ENCODE measurements around the gene ANO4. TPM values are rescaled to one million over a fixed set of nuclear protein-coding genes. Genes with fewer than 3 reads are reported as not detected.
"Not testable (repeated sequence)": the region's sequence is repeated elsewhere in the genome, so short reads cannot be mapped to it uniquely, and the experiment has no call there.

Gene ANO4
- total RNA-seq, 1 donor from 2014 or later: 7.3 TPM

GRCh38 chr12:101055940-101056339, 261.4 kb downstream of the ANO4 start:
- Mint-ChIP-seq H3K36me3 (no peaks in the 10 kb centered on the region), H3K4me1 (ENCODE audit: unreplicated experiment) (peaks cover 16% of the 10 kb centered on the region), H3K27ac (no peak overlapping the region), H3K9me3 (no peaks in the 10 kb centered on the region), H3K27me3 (no peaks in the 10 kb centered on the region), H3K4me3 (no peak overlapping the region)
- TF ChIP-seq CTCF (conservative IDR thresholded peaks at IDR 0.05): no peak
- DNase-seq (ENCODE audit: extremely low spot score, unreplicated experiment): no peak

GRCh38 chr12:101062508-101062907, 267.9 kb downstream of the ANO4 start:
- H3K4me3 Mint-ChIP-seq; H3K27ac Mint-ChIP-seq; H3K4me1 Mint-ChIP-seq (ENCODE audit: unreplicated experiment); H3K27me3 Mint-ChIP-seq; H3K9me3 Mint-ChIP-seq; H3K36me3 Mint-ChIP-seq; DNase-seq (ENCODE audit: extremely low spot score, unreplicated experiment): not testable (repeated sequence)

GRCh38 chr12:101064721-101065120, 270.1 kb downstream of the ANO4 start:
- Mint-ChIP-seq H3K36me3 (no peaks in the 10 kb centered on the region), H3K27ac (no peak overlapping the region), H3K27me3 (no peaks in the 10 kb centered on the region), H3K4me1 (ENCODE audit: unreplicated experiment) (no peaks in the 10 kb centered on the region), H3K4me3 (no peak overlapping the region), H3K9me3 (peaks cover 5% of the 10 kb centered on the region)
- no peak for DNase-seq (ENCODE audit: extremely low spot score, unreplicated experiment)
- TF ChIP-seq CTCF (conservative IDR thresholded peaks at IDR 0.05): no peak

- no peak for DNase-seq (ENCODE audit: extremely low spot score, unreplicated experiment)
- Mint-ChIP-seq H3K27me3 (no peaks in the 10 kb centered on the region), H3K9me3 (peaks cover 5% of the 10 kb centered on the region), H3K4me1 (ENCODE audit: unreplicated experiment) (no peaks in the 10 kb centered on the region), H3K36me3 (no peaks in the 10 kb centered on the region), H3K4me3 (no peak overlapping the region), H3K27ac (no peak overlapping the region)
- TF ChIP-seq CTCF (conservative IDR thresholded peaks at IDR 0.05): no peak
These were observed 271.9 kb downstream of the ANO4 start for GRCh38 chr12:101066489-101066888.

GRCh38 chr12:101068402-101068801, 273.8 kb downstream of the ANO4 start:
- Mint-ChIP-seq H3K4me3 (no peak overlapping the region), H3K9me3 (peaks cover 9% of the 10 kb centered on the region), H3K27ac (no peak overlapping the region), H3K36me3 (no peaks in the 10 kb centered on the region), H3K27me3 (no peaks in the 10 kb centered on the region), H3K4me1 (ENCODE audit: unreplicated experiment) (no peaks in the 10 kb centered on the region)
- TF ChIP-seq CTCF (conservative IDR thresholded peaks at IDR 0.05): no peak
- DNase-seq (ENCODE audit: extremely low spot score, unreplicated experiment): no peak

GRCh38 chr12:101068836-101069235, 274.3 kb downstream of the ANO4 start:
- Mint-ChIP-seq H3K4me1 (ENCODE audit: unreplicated experiment) (no peaks in the 10 kb centered on the region), H3K27ac (no peak overlapping the region), H3K27me3 (no peaks in the 10 kb centered on the region), H3K9me3 (peaks cover 9% of the 10 kb centered on the region), H3K4me3 (no peak overlapping the region), H3K36me3 (no peaks in the 10 kb centered on the region)
- no peak for DNase-seq (ENCODE audit: extremely low spot score, unreplicated experiment)
- no peak for TF ChIP-seq CTCF (conservative IDR thresholded peaks at IDR 0.05)

Data from type B pancreatic cell (in vitro differentiated cells).